GF-D8 (cell line): ENCODE data around the gene PSMG3.

Source experiments
- DNase-seq: peaks from one replicate; lab custom pipeline; 2025; lab: John Stamatoyannopoulos, UW

Gene PSMG3

GRCh38 chr7:1579481-1580421 lies 9.9 kb upstream of the PSMG3 start:
- no peak for DNase-seq

- DNase-seq: no peak
These were observed 8.7 kb upstream of the PSMG3 start for GRCh38 chr7:1578513-1578912.

- DNase-seq: no peak
These were observed 6.9 kb upstream of the PSMG3 start for GRCh38 chr7:1576521-1577253.

GRCh38 chr7:1575809-1576208 lies 6.0 kb upstream of the PSMG3 start:
- DNase-seq: no peak

DNA sequence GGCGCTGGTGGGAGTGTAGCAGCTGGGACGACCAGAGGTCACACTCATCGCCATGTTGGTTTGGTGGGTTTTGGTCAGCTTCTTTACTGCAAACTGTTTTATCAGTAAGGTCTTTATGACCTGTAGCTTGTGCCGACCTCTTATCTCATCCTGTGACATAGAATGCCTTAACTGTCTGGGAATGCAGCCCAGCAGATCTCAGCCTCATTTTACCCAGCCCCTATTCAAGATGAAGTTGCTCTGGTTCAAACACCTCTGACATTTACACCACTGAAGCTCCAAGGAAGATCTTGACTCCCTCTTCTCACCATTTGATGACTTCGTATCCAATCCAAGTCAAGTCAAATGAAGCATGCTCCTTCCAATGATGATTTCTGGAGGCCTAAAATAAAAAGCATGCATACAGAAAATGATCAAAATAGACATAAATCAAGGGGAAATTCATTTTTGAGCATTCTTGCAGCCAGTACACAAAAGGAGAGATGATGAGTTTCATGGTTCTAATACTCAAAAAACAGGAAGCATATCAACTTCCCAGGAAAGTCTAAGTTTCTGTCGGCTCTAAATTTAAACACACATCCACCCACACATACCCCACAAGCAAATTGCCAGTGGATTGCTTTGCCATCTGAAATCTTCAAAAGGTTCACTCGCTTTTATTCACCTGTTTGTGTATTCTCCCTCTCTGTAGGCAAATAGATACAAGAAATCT lies 2.4 kb upstream of the PSMG3 start:
- DNase-seq: no peak

DNA sequence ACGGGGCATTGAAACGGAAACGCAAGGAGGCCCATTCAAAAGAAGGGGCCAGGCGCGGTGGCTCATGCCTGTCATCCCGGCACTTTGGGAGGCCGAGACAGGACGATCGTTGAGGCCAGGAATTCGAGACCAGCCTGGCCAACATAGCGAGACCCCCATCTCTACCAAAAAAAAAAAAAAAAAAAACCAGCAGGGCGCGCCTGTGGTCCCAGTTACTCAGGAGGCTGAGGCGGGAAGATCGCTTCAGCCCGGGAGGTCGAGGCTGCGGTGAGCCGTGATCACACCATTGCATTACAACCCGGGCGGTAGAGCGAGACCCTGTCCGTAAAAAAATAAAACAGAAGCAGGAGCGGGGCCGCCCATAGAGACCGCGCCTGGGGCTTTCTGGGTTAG lies 396 bp downstream of the PSMG3 start:
- DNase-seq: no peak

DNA sequence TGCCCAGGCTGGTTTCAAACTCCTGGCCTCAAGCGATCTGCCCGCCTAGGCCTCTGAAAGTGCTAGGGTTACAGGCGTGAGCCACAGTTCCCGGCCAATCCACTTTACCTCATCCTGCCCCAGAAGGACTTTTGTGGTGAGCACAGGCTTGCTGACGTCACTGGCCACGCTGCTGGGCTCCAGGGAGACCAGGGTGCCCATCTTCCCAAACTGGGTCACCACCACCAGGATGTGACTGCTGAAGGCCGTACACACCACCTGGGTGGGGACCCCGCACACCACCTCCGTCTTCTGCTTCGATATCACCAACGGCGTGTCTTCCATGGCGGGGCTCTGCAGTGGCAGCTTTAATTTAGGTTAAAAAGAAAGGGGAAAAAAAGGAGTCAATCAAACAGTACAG lies 816 bp downstream of the PSMG3 start:
- no peak for DNase-seq

- no peak for DNase-seq
These were observed 1.8 kb downstream of the PSMG3 start for GRCh38 chr7:1567896-1568510.

DNA sequence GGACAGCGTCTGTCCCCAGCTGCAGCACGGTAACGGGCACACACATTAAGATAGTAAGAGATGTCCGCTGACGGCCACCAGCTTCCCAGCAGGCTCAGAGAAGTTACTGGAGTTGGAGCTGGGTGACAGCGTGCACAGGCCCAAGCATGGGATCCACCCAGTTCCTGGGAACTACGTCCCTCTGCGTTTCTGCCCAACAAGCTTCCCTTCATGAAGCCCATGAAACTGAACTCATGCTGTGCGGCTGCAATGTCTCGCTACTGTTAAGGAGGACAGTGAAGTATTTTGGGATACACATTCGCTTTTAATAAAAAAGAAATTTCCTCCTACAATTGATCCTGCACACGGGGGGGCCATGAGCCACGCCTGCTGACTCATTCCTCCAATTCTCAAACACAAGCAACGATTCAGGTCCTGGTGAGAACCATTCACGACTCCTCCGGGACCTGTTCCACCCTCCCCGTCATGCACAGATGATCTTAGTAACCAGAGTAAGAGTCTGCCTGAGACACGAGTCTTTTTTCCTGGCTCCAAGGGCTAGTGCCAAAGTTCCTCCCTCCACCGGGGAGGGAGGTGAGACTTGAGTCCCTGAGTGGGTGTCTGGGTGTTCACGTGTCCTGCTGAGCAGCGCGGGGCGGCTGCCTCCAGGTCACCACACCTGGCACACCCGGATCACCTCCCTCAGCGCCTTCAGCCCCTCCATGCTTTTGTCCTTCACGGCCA lies 2.6 kb downstream of the PSMG3 start:
- DNase-seq: no peak

- no peak for DNase-seq
These were observed 3.2 kb downstream of the PSMG3 start for GRCh38 chr7:1566687-1567048.

GRCh38 chr7:1564603-1565022 lies 5.2 kb downstream of the PSMG3 start:
- no peak for DNase-seq

GRCh38 chr7:1563981-1564602 lies 5.7 kb downstream of the PSMG3 start:
- DNase-seq: no peak

DNA sequence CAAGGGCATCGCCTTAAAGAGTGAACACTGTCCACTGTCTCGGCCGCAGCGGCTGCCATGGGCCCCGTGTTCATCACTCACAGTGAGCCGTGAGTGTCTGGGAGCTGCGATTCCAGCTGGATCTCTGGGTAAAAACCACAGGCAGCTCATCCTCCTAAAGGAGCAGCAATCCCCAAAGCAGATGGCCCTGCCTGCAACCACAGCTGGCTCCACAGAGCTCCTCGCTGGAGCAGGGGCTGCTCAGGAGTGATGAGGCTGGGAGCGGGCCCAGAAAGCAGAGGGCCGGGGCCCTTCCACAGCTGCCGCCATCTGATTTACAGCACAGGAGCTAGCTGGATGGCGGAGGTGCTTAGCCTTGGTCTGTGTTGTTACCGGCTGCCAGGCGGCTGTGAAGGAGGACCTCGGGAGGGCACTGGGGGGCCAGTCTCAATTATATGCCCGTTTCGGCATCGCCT lies 7.2 kb downstream of the PSMG3 start:
- DNase-seq: no peak

GRCh38 chr7:1562116-1562515 lies 7.7 kb downstream of the PSMG3 start:
- DNase-seq: no peak

DNA sequence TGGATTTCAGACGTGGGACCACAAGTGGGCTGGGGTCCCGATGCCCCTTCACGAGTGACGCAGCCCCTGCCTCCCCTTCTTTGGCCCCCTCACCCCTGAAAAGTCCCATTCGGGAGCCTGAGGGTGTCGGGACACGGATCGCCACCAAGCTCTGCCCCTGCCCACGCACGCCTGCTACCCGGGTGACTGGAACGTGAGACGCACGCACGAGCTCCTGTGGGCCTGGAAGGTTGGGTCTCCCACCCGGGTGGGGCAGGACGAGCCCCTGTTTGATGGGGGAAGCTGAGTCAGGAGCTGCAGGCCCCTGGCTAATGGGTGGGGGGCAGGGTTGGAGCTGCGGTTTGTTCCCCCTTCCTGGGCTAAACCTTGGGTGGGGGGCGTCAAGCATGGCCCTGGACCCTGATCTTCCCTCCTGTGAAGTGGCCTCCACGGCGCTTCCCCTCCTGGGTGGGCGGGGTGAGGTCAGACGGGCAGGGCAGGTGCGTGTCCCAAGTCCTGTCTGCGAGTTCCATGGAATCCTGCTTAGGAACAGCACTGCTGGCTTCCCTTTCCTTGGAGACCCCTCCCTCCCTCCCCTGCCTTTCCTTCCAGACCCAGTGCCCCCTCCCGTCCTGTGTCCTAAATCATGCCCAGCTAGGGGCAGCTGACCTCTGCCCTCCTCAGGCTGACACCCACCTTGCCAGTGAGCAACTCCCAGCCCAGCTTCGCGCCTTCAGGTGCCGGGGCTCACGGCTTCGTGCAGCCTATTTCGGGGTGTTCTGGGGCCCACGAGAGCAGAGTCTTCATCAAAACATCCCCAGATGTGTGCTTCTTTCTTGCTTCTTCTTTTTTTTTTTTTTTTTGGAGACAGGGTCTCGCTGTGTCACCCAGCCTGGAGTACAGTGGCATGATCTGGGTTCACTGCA lies 8.5 kb downstream of the PSMG3 start:
- DNase-seq: no peak

DNA sequence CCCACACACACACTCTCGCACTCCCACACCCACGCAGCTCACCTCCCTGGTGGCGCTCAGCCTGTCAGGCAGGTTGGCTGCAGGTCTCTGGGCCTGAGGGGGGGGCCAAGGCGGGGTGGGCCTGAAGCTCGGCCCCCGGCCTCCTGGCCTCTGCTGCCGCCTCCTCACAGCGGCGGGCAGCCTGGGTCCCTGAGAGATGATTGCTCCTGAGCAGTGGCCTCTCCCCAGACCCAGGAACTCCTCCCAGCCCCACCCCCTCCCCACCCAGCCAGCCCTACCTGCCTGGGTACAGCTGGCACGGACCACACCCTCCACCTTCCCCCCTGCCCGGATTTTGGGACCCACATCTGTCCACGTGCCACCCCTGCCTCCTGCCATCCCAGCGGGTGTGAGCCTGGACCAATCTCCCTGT lies 9.2 kb downstream of the PSMG3 start:
- DNase-seq: no peak

- no peak for DNase-seq
These were observed 9.9 kb downstream of the PSMG3 start for GRCh38 chr7:1559626-1560590.

DNA sequence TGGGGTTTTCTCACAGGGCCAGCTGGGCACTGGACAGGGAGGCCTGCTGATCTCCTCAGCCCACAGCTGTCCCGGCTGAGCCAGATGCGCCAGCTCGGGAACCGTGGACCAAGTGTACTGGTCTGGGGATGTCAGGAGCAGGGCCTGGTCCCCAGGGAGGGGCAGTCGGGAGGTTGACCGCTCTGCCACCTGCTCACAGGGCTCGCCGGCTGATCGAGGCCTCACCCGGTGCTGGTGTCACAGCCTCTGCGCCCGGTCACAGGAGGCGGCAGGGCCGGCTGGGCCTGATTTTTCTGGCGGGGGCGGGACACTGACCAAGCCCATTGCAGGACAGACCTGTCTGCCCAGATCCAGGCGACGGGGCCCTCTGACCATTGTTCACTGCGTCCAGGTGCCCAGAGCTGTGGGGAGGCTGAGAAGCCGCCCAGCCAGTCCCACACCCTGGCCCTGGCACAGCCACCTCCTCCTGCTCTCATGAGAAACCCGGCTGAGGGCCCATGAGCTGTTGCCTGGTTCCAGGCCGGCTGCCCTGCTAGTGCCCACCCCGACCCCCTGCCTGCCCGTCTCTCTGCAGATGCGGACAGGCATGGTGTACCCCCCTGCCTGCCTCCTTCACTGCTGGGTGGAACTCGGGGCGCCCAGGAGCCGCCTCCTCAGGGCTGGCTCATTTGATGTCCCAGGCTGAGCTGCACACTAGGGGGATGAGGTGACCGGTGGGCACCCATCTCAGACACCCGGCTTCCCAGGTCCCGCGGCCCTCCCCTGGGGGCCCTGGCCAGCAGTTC lies 10.8 kb downstream of the PSMG3 start:
- no peak for DNase-seq
